Measurements from ENCODE around the gene KIF13A. TPM values are rescaled to one million over a fixed set of nuclear protein-coding genes. Genes with fewer than 3 reads are reported as not detected.
"Not testable (repeated sequence)": the region's sequence is repeated elsewhere in the genome, so short reads cannot be mapped to it uniquely, and the experiment has no call there.

KIF13A gene
- total RNA-seq, 1 donor from 2014 or later: 34.4 TPM

DNA sequence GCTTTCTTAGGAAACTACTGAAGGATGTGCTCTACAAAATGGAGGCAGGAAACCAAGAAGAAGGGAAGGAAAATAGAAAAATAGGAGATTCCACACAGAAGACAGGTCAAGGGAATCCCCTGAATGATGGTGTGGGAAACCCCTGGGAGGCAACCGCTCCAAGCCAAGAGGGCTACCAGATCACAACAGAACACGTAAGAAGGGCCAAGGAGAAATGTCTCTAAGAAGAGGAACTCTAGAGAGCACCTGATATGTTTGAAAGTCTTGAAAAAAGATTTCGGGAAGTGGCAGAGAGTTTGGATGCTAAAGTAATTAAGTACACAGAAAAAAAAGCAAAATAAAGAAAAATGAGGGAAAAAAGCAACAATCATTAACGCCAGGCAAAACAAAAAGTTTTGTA, 7.1 kb downstream of the KIF13A start:
- peaks cover 16% of the 10 kb centered on the region for H3K4me1 Mint-ChIP-seq
- TF ChIP-seq, protein P1, sequence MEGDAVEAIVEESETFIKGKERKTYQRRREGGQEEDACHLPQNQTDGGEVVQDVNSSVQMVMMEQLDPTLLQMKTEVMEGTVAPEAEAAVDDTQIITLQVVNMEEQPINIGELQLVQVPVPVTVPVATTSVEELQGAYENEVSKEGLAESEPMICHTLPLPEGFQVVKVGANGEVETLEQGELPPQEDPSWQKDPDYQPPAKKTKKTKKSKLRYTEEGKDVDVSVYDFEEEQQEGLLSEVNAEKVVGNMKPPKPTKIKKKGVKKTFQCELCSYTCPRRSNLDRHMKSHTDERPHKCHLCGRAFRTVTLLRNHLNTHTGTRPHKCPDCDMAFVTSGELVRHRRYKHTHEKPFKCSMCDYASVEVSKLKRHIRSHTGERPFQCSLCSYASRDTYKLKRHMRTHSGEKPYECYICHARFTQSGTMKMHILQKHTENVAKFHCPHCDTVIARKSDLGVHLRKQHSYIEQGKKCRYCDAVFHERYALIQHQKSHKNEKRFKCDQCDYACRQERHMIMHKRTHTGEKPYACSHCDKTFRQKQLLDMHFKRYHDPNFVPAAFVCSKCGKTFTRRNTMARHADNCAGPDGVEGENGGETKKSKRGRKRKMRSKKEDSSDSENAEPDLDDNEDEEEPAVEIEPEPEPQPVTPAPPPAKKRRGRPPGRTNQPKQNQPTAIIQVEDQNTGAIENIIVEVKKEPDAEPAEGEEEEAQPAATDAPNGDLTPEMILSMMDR (conservative IDR thresholded peaks at IDR 0.05): no peak
- no peak overlapping the region for H3K27ac Mint-ChIP-seq (ENCODE audit: unreplicated experiment)
- DNase-seq (ENCODE audit: low read depth, low spot score): no peak
- H3K36me3 Mint-ChIP-seq (ENCODE audit: low read depth): peaks cover 6% of the 10 kb centered on the region
- H3K4me3 Mint-ChIP-seq: no peak overlapping the region
- no peaks in the 10 kb centered on the region for H3K9me3 Mint-ChIP-seq
- no peaks in the 10 kb centered on the region for H3K27me3 Mint-ChIP-seq (ENCODE audit: low read depth)

DNA sequence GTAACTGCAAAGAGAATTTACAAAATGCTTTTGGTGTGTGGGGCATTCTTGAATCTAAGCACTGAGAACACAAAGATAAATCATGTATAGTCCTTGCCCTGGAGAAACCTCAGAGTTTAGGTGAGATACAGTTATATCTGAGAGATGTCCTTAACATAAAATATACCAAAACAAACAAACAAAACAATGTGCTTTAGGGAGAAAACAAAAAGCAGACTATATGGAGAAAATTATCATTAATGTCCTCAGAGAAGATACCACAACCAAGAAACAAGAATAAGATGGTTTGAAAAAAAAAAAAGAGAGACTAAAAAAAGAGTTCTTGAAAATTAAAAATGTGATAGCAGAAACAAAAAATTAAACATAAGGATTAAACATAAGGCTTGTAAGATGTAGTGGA, 8.0 kb downstream of the KIF13A start:
- Mint-ChIP-seq H3K36me3 (ENCODE audit: low read depth) (peaks cover 6% of the 10 kb centered on the region), H3K27me3 (ENCODE audit: low read depth) (no peaks in the 10 kb centered on the region), H3K27ac (ENCODE audit: unreplicated experiment) (no peak overlapping the region), H3K4me1 (peaks cover 8% of the 10 kb centered on the region), H3K9me3 (no peaks in the 10 kb centered on the region), H3K4me3 (no peak overlapping the region)
- DNase-seq (ENCODE audit: low read depth, low spot score): no peak
- TF ChIP-seq, protein P1 (conservative IDR thresholded peaks at IDR 0.05): no peak

DNA sequence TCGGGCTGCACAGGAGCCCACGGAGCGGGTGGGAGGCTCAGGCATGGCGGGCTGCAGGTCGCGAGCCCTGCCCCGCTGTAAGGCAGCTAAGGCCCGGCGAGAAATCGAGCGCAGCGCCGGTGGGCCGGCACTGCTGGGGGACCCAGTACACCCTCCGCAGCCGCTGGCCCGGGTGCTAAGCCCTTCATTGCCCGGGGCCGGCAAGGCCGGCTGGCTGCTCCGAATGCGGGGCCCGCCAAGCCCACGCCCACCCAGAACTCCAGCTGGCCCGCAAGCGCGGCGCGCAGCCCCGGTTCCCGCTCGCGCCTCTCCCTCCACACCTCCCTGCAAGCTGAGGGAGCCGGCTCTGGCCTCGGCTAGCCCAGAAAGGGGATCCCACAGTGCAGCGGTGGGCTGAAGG, 11.2 kb downstream of the KIF13A start:
- not testable (repeated sequence) for H3K4me3 Mint-ChIP-seq; H3K27ac Mint-ChIP-seq (ENCODE audit: unreplicated experiment); H3K27me3 Mint-ChIP-seq (ENCODE audit: low read depth); H3K9me3 Mint-ChIP-seq; DNase-seq (ENCODE audit: low read depth, low spot score); H3K36me3 Mint-ChIP-seq (ENCODE audit: low read depth)
- H3K4me1 Mint-ChIP-seq: peaks cover 22% of the 10 kb centered on the region

DNA sequence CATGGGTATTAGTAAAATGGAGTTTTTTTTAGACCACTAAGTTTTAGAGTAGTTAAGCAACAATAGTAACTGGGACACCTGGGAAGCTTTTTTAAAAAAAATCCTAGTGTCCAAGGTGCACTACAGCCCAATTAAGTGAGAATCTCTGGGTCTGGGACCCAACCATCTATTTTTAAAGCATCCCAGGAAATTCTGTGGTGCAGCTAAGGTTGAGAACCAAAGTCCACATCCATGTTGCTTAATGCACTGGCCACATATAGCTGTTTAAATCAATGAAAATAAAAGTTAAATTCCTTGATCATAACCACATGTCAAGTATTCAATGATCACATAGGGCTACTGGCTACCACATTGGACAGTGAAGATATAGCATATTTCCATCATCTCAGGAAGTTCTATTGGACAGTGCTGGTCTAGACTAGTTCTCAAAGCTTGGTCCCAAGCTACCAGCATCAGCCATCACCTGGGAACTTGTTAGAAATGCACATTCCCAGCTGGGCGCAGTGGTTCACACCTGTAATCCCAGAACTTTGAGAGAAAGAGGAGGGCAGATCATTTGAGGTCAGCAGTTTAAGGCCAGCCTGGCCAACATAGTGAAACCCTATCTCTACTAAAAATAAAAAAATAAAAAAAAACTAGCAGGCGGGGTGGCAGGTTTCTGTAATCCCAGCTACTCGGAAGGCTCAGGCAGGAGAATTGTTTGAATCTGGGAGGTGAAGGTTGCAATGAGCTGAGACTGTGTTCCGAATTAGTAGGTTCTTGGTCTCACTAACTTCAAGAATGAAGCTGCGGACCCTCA, 12.7 kb downstream of the KIF13A start:
- Mint-ChIP-seq H3K27ac (ENCODE audit: unreplicated experiment) (no peak overlapping the region), H3K36me3 (ENCODE audit: low read depth) (peaks cover 2% of the 10 kb centered on the region), H3K4me1 (peaks cover 19% of the 10 kb centered on the region), H3K27me3 (ENCODE audit: low read depth) (no peaks in the 10 kb centered on the region), H3K9me3 (no peaks in the 10 kb centered on the region), H3K4me3 (no peak overlapping the region)
- TF ChIP-seq, protein P1 (conservative IDR thresholded peaks at IDR 0.05): no peak
- no peak for DNase-seq (ENCODE audit: low read depth, low spot score)

DNA sequence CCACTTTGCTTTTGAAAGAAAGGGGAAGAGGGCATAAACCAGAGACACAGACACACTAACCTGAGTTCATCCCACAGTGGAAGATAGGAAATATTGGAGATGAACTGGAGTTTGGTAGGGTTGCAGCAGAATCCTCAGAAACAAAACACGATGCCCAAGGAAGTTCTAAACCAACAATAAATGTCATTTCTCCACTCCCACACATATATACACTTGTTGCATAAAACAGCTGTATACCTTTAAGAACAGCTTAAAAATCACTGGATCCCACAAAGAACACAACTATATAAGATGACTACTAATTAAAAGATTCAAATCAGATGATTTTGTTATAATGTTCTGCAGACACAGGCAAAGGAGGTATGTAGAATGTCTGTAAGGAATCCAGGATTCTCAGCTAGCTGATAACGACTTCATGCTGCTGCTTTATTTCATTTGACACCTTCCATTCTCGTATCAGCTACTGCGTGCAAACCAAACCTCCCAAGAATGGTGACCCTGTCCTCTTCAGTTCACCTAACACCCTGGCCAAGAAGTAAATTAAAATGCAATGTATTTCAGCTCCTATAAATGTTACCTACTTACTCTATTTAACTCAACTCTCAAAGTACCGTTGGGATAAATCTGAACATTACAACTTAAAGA, 14.3 kb downstream of the KIF13A start:
- H3K9me3 Mint-ChIP-seq: no peaks in the 10 kb centered on the region
- H3K27ac Mint-ChIP-seq (ENCODE audit: unreplicated experiment): no peak overlapping the region
- TF ChIP-seq, protein P1 (conservative IDR thresholded peaks at IDR 0.05): no peak
- H3K4me1 Mint-ChIP-seq: peaks cover 23% of the 10 kb centered on the region
- no peak for DNase-seq (ENCODE audit: low read depth, low spot score)
- peaks cover 2% of the 10 kb centered on the region for H3K36me3 Mint-ChIP-seq (ENCODE audit: low read depth)
- no peaks in the 10 kb centered on the region for H3K27me3 Mint-ChIP-seq (ENCODE audit: low read depth)
- H3K4me3 Mint-ChIP-seq: peak overlapping the region; percentile 16

Data from neural crest cell (in vitro differentiated cells).